B cell (primary cell): Measurements from ENCODE around the gene EFCAB14. TPM values are rescaled to one million over a fixed set of nuclear protein-coding genes. Genes with fewer than 3 reads are reported as not detected.

Experiments
- ATAC-seq: fragments of 200-7000 bp; cut with Tn5 transposase; one replicate; pipeline ENCODE4 v1.10.0; 2021; ENCODE audit warnings: low read depth, mild to moderate bottlenecking, moderate number of reproducible peaks, moderate library complexity
- CTCF ChIA-PET: fragments of 350-600 bp; sonication (Branson Sonifier 250); formaldehyde crosslinking; loops from one replicate; lab custom pipeline; 2021; ENCODE audit warnings: antibody characterized with exemption, inconsistent platforms; lab: Charles Lee
- POLR2A ChIA-PET: fragments of 350-600 bp; sonication (Branson Sonifier 250); formaldehyde crosslinking; loops from one replicate; lab custom pipeline; 2021; ENCODE audit warnings: antibody characterized with exemption; lab: Charles Lee
- DNase-seq: peaks from one replicate; pipeline ENCODE4 v3.0.0; 2013
- H2AFZ ChIP-seq: 2 replicates; pipeline ENCODE4 v1.6.1; 2012; ENCODE audit warnings: mild to moderate bottlenecking, low read depth, low read length; ENCODE audit not compliant: insufficient read depth, poor library complexity, severe bottlenecking
- H3K27ac ChIP-seq, 2 donors: 1 replicate in 1 of 2; 2 replicates in 1 of 2; pipeline ENCODE4 v1.5.1; 2012 to 2013; ENCODE audit warnings: low read length in 2 of 2, mild to moderate bottlenecking in 2 of 2, moderate library complexity in 1 of 2
- H3K27me3 ChIP-seq, 4 experiments: fragments of 200-600 bp in 1 of 4; sonication (generic) in 1 of 4; replicated peaks in 1 of 4; 1 replicate in 2 of 4; 2 replicates in 2 of 4; pipeline versions ENCODE4 v1.6.1 to v1.7.0; 2013 to 2016; ENCODE audit warnings: low read length in 3 of 4, mild to moderate bottlenecking in 2 of 4, mixed read lengths in 1 of 4, moderate library complexity in 1 of 4; ENCODE audit not compliant: insufficient read depth in 4 of 4, control insufficient read depth in 3 of 4; ENCODE audit errors: control extremely low read depth in 1 of 4
- H3K36me3 ChIP-seq, 2 experiments: replicated peaks in 1 of 2; 1 replicate in 1 of 2; 2 replicates in 1 of 2; pipeline versions ENCODE4 v1.6.1 to v1.7.1; 2013; ENCODE audit warnings: low read length in 1 of 2; ENCODE audit not compliant: insufficient read depth in 2 of 2, control insufficient read depth in 1 of 2; ENCODE audit errors: control extremely low read depth in 1 of 2, extremely low read depth in 1 of 2
- H3K4me1 ChIP-seq, 2 donors: fragments of 200-600 bp in 1 of 2; sonication (generic) in 1 of 2; 1 replicate in 1 of 2; 2 replicates in 1 of 2; pipeline versions ENCODE4 v1.5.1 to v1.6.1; 2013 to 2017; ENCODE audit warnings: low read length in 2 of 2; ENCODE audit not compliant: control insufficient read depth in 2 of 2, insufficient read depth in 2 of 2
- H3K4me2 ChIP-seq: replicated peaks from 2 replicates; pipeline ENCODE3; 2012; ENCODE audit warnings: mild to moderate bottlenecking, low read depth, low read length; ENCODE audit not compliant: poor library complexity, severe bottlenecking
- H3K4me3 ChIP-seq, 5 experiments: fragments of 200-600 bp in 1 of 5; sonication (generic) in 1 of 5; 1 replicate in 3 of 5; 2 replicates in 2 of 5; pipeline versions ENCODE4 v1.5.1 to v1.7.0; 2011 to 2016; ENCODE audit warnings: low read length in 4 of 5, mild to moderate bottlenecking in 4 of 5, low read depth in 2 of 5, control low read depth in 1 of 5, moderate library complexity in 1 of 5; ENCODE audit not compliant: insufficient read depth in 1 of 5; ENCODE audit errors: control extremely low read depth in 1 of 5, extremely low read depth in 1 of 5
- H3K79me2 ChIP-seq: fragments of 200-600 bp; sonication (generic); one replicate; pipeline ENCODE4 v1.6.0; 2016; ENCODE audit warnings: low read length; ENCODE audit not compliant: control insufficient read depth, insufficient read depth
- H3K9ac ChIP-seq: fragments of 200-600 bp; sonication (generic); 2 replicates; pipeline ENCODE4 v1.6.1; 2017; ENCODE audit warnings: mild to moderate bottlenecking, low read length, moderate library complexity
- H3K9me3 ChIP-seq, 3 donors: one replicate each; pipeline versions ENCODE4 v1.6.1 to v1.7.1; 2013; ENCODE audit warnings: low read length in 2 of 3; ENCODE audit not compliant: control insufficient read depth in 2 of 3, insufficient read depth in 1 of 3; ENCODE audit errors: control extremely low read depth in 1 of 3
- H4K20me1 ChIP-seq: 2 replicates; pipeline ENCODE4 v1.6.0; 2012; ENCODE audit warnings: mild to moderate bottlenecking, low read length; ENCODE audit not compliant: insufficient read depth, control insufficient read depth, poor library complexity, severe bottlenecking
- H3K27ac Mint-ChIP-seq: one replicate; pipeline ENCODE4 v1.8.0; 2021; ENCODE audit warnings: mixed read lengths
- H3K27me3 Mint-ChIP-seq: one replicate; pipeline ENCODE4 v1.8.0; 2021; ENCODE audit warnings: mixed read lengths
- H3K4me1 Mint-ChIP-seq: one replicate; pipeline ENCODE4 v1.8.0; 2021; ENCODE audit warnings: mixed read lengths
- H3K4me3 Mint-ChIP-seq: one replicate; pipeline ENCODE4 v1.8.0; 2021; ENCODE audit warnings: mixed read lengths
- H3K9me3 Mint-ChIP-seq: one replicate; pipeline ENCODE4 v1.8.0; 2022; ENCODE audit warnings: mixed read lengths; ENCODE audit not compliant: insufficient read depth
- CTCF ChIP-seq: fragments of 200-600 bp; IDR thresholded peaks from one replicate; pipeline ENCODE4 v1.8.0; 2022; ENCODE audit warnings: antibody characterized with exemption, mild to moderate bottlenecking
- EZH2 ChIP-seq: IDR thresholded peaks from 2 replicates; pipeline ENCODE4 v1.6.1; 2012; ENCODE audit warnings: borderline replicate concordance, low read depth, mild to moderate bottlenecking, moderate library complexity, low read length; ENCODE audit not compliant: insufficient read depth, poor library complexity, severe bottlenecking
- WGBS: methylation state at CpG from one replicate; pipeline ENCODE4 v1.1.5; 2013; ENCODE audit warnings: missing lambda C conversion rate; ENCODE audit not compliant: insufficient coverage; 5-methylcytosine and 5-hydroxymethylcytosine counted together
- intact Hi-C: fragments of 100-400 bp; cut with micrococcal nuclease; formaldehyde crosslinking; loops from one replicate; pipeline ENCODE4 v1.10.0; 2022
- polyA plus RNA-seq: library from polyadenylated mRNA; depleted of rRNA; stranded (reverse); fragments of >200 nt; gene quantifications from 2 replicates; pipeline ENCODE4 v1.2.3, GENCODE V29; 2012
- total RNA-seq, 2 donors: library from RNA; stranded (reverse); fragments of 120-200 nt in 1 of 2; gene quantifications; 1 replicate in 1 of 2; 2 replicates in 1 of 2; pipeline versions ENCODE4 v1.2.3 to v1.2.4, GENCODE V29; 2013 to 2022

Gene EFCAB14
- total and polyA plus RNA-seq, 2 donors (not counting 1 experiment from before 2014, with no cell fraction given), result 22.8 to 98.8 TPM

GRCh38 chr1:46703927-46704641, 14.8 kb downstream of the EFCAB14 start:
- no peak for TF ChIP-seq CTCF
- no peak for TF ChIP-seq EZH2
- Histone ChIP-seq H3K27me3 (no peaks in the 10 kb centered on the region), H2AFZ (no peak overlapping the region), H3K4me2 (no peak overlapping the region), H3K4me3 (no peak overlapping the region), H4K20me1 (peaks cover 40% of the 10 kb centered on the region), H3K9me3 (no peaks in the 10 kb centered on the region), H3K79me2 (peaks cover 27% of the 10 kb centered on the region), H3K36me3 (peaks cover 38 to 68% of the 10 kb centered on the region in 2 experiments), H3K9ac (no peak overlapping the region), H3K4me1 (no peaks in the 10 kb centered on the region), H3K27ac (no peak overlapping the region)
- H3K9me3 Mint-ChIP-seq, result no peaks in the 10 kb centered on the region
- H3K4me3 Mint-ChIP-seq, result no peak overlapping the region
- WGBS, result 100% methylated on average over 3 of the region's 3 CpGs
- POLR2A ChIA-PET, result no interaction called here
- H3K27me3 Mint-ChIP-seq, result no peaks in the 10 kb centered on the region
- ATAC-seq (no peak), DNase-seq (no peak)
- CTCF ChIA-PET, result interaction anchor here (0.7 kb wide), 1 partner anchor 21 kb away, joined by 3 read pairs; no protein-coding TSS in a partner anchor
- H3K27ac Mint-ChIP-seq, result no peak overlapping the region
- intact Hi-C loops, result no loop called here
- peaks cover 10% of the 10 kb centered on the region for H3K4me1 Mint-ChIP-seq

GRCh38 chr1:46699666-46700065, 19.2 kb downstream of the EFCAB14 start:
- H3K27me3 ChIP-seq, result no peaks in the 10 kb centered on the region
- CTCF ChIA-PET, result no interaction called here
- H3K9ac ChIP-seq, result no peak overlapping the region
- H3K9me3 Mint-ChIP-seq, result no peaks in the 10 kb centered on the region
- TF ChIP-seq EZH2, result no peak
- no peak for TF ChIP-seq CTCF
- no peaks in the 10 kb centered on the region for H3K27me3 Mint-ChIP-seq
- no peak overlapping the region for H3K27ac ChIP-seq
- no peaks in the 10 kb centered on the region for H3K4me1 ChIP-seq
- peaks cover 14% of the 10 kb centered on the region for H3K4me1 Mint-ChIP-seq
- peaks cover 26 to 66% of the 10 kb centered on the region in 2 experiments for H3K36me3 ChIP-seq
- 67% methylated on average over 1 of the region's 3 CpGs for WGBS
- peaks cover 17% of the 10 kb centered on the region for H3K79me2 ChIP-seq
- H3K4me3 ChIP-seq, result no peak overlapping the region
- H3K9me3 ChIP-seq, result peaks cover 0 to 1% (median 0%) of the 10 kb centered on the region in 3 donors
- intact Hi-C loops, result no loop called here
- H3K4me2 ChIP-seq, result no peak overlapping the region
- no peak for ATAC-seq
- no peak overlapping the region for H3K27ac Mint-ChIP-seq
- POLR2A ChIA-PET, result no interaction called here
- no peak for DNase-seq
- no peak overlapping the region for H3K4me3 Mint-ChIP-seq
- peaks cover 38% of the 10 kb centered on the region for H4K20me1 ChIP-seq
- no peak overlapping the region for H2AFZ ChIP-seq
